Loucy (cell line): ENCODE data around the gene TELO2.

Experiments
- H2AFZ ChIP-seq: fragments of 200-600 bp; sonication (generic); 2 replicates; pipeline ENCODE4 v1.6.0; 2016; ENCODE audit warnings: antibody characterized with exemption, mild to moderate bottlenecking, low read length, moderate library complexity
- H3F3A ChIP-seq: fragments of 200-600 bp; 2 replicates; pipeline ENCODE4 v1.6.0; 2016; ENCODE audit warnings: antibody characterized with exemption, low read depth, mild to moderate bottlenecking
- H3K27me3 ChIP-seq: fragments of 200-600 bp; sonication (generic); 2 replicates; pipeline ENCODE4 v1.6.1; 2014; ENCODE audit warnings: low read length, mild to moderate bottlenecking; ENCODE audit not compliant: insufficient read depth, poor library complexity, severe bottlenecking
- H3K36me3 ChIP-seq: fragments of 200-600 bp; sonication (generic); 2 replicates; pipeline ENCODE4 v1.6.1; 2016; ENCODE audit warnings: low read length; ENCODE audit not compliant: insufficient read depth
- H3K4me1 ChIP-seq: fragments of 200-600 bp; sonication (generic); 2 replicates; pipeline ENCODE4 v1.5.1; 2014; ENCODE audit warnings: low read length, mild to moderate bottlenecking; ENCODE audit not compliant: insufficient read depth, poor library complexity, severe bottlenecking
- H3K4me2 ChIP-seq: fragments of 200-600 bp; sonication (generic); 2 replicates; pipeline ENCODE4 v1.6.0; 2014; ENCODE audit warnings: antibody characterized with exemption, low read length, low read depth, mild to moderate bottlenecking; ENCODE audit not compliant: poor library complexity, severe bottlenecking
- H3K4me3 ChIP-seq: fragments of 200-600 bp; sonication (generic); 2 replicates; pipeline ENCODE4 v1.5.1; 2014; ENCODE audit warnings: low read length, mild to moderate bottlenecking, mixed read lengths; ENCODE audit not compliant: poor library complexity, severe bottlenecking
- H3K79me2 ChIP-seq: fragments of 200-600 bp; sonication (generic); 2 replicates; pipeline ENCODE4 v1.6.1; 2014; ENCODE audit warnings: low read length; ENCODE audit not compliant: insufficient read depth
- H3K9ac ChIP-seq: fragments of 200-600 bp; sonication (generic); 2 replicates; pipeline ENCODE4 v1.6.0; 2014; ENCODE audit warnings: mild to moderate bottlenecking, low read depth, low read length, moderate library complexity; ENCODE audit not compliant: poor library complexity, severe bottlenecking
- H3K9me2 ChIP-seq: fragments of 200-600 bp; sonication (generic); replicated peaks from 2 replicates; pipeline ENCODE4 v1.6.1; 2016; ENCODE audit warnings: low read depth, low read length, mixed read lengths
- H3K9me3 ChIP-seq: fragments of 200-600 bp; sonication (generic); 2 replicates; pipeline ENCODE4 v1.6.1; 2014; ENCODE audit warnings: mild to moderate bottlenecking, antibody characterized with exemption, low read length, low read depth; ENCODE audit not compliant: insufficient read depth
- H4K20me1 ChIP-seq: fragments of 200-600 bp; sonication (generic); 2 replicates; pipeline ENCODE4 v1.6.0; 2014; ENCODE audit warnings: antibody characterized with exemption, low read length, mild to moderate bottlenecking; ENCODE audit not compliant: insufficient read depth, poor library complexity, severe bottlenecking
- EZH2phosphoT487 ChIP-seq: fragments of 200-600 bp; IDR thresholded peaks from 2 replicates; pipeline ENCODE4 v1.6.1; 2018; ENCODE audit warnings: antibody characterized with exemption, mild to moderate bottlenecking, moderate library complexity, borderline replicate concordance
- TF ChIP-seq, protein P1 (sequence below): fragments of 200-600 bp; sonication (generic); conservative IDR thresholded peaks from 2 replicates; pipeline ENCODE4 v1.5.1; 2014; ENCODE audit warnings: mild to moderate bottlenecking, antibody characterized with exemption, low read length

The TELO2 gene

DNA sequence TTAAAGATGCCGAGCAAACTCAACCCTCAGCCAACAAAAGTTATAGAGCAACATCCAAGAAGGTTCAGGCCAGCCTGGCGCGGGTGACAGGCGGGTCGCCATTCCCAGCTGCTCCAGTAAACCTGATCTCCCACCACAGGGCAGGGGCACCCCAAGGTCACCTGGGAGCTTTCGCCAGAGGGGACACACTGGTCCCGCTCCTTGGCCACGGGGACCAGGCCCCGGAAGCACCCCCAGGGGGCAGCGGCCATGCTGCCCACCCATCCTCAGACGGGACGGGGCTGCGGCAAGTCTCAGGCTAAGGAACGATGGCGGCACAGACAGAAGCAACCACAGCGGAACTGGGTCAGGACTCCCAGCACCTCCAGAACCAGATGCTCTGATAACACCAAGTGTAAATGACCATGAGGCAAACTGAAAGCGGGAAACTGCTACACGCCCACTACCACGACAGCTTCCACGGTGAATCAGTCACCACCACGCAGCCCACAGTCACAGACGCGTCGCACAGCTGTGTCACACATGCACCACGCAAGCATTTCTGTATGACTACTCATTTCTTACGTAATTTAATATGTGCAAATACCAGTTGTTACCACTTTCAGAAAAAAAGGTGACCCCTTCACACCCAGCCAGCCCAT lies 34.7 kb upstream of the TELO2 start:
- H3K9me2 ChIP-seq: no peaks in the 10 kb centered on the region
- no peak for TF ChIP-seq EZH2phosphoT487
- TF ChIP-seq, protein P1, sequence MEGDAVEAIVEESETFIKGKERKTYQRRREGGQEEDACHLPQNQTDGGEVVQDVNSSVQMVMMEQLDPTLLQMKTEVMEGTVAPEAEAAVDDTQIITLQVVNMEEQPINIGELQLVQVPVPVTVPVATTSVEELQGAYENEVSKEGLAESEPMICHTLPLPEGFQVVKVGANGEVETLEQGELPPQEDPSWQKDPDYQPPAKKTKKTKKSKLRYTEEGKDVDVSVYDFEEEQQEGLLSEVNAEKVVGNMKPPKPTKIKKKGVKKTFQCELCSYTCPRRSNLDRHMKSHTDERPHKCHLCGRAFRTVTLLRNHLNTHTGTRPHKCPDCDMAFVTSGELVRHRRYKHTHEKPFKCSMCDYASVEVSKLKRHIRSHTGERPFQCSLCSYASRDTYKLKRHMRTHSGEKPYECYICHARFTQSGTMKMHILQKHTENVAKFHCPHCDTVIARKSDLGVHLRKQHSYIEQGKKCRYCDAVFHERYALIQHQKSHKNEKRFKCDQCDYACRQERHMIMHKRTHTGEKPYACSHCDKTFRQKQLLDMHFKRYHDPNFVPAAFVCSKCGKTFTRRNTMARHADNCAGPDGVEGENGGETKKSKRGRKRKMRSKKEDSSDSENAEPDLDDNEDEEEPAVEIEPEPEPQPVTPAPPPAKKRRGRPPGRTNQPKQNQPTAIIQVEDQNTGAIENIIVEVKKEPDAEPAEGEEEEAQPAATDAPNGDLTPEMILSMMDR: no peak
- no peak overlapping the region for H3K9ac ChIP-seq
- H2AFZ ChIP-seq: no peak overlapping the region
- H3K27me3 ChIP-seq: no peaks in the 10 kb centered on the region
- no peaks in the 10 kb centered on the region for H3F3A ChIP-seq
- no peaks in the 10 kb centered on the region for H3K9me3 ChIP-seq
- no peaks in the 10 kb centered on the region for H3K4me1 ChIP-seq
- no peaks in the 10 kb centered on the region for H3K36me3 ChIP-seq
- H4K20me1 ChIP-seq: no peaks in the 10 kb centered on the region
- H3K4me3 ChIP-seq: no peak overlapping the region
- no peak overlapping the region for H3K4me2 ChIP-seq
- no peaks in the 10 kb centered on the region for H3K79me2 ChIP-seq

DNA sequence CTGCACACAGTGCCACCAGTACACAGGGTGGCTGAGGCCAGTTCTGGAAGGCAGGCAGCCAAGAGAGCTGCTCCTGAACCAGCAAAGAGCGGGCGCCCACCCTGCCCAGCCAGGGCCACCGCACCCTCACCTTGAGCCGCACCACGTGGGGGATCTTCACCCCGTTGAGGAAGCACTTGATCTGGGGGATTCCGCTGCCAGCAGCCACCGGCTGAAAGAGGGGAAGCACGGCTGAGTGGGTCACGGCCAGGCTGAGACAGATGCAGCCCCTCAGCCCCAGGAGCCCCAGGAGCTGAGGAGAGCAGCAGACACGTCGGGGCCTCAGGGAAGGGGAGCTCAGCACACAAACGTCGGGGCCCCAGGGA lies 34.2 kb upstream of the TELO2 start:
- Histone ChIP-seq H3K9me3 (no peaks in the 10 kb centered on the region), H4K20me1 (no peaks in the 10 kb centered on the region), H3K27me3 (no peaks in the 10 kb centered on the region), H3K79me2 (no peaks in the 10 kb centered on the region), H3K36me3 (no peaks in the 10 kb centered on the region), H3K4me3 (no peak overlapping the region), H3K9me2 (no peaks in the 10 kb centered on the region), H3K4me1 (no peaks in the 10 kb centered on the region), H2AFZ (no peak overlapping the region), H3K4me2 (no peak overlapping the region), H3K9ac (no peak overlapping the region), H3F3A (no peaks in the 10 kb centered on the region)
- no peak for TF ChIP-seq EZH2phosphoT487
- TF ChIP-seq, protein P1: no peak

DNA sequence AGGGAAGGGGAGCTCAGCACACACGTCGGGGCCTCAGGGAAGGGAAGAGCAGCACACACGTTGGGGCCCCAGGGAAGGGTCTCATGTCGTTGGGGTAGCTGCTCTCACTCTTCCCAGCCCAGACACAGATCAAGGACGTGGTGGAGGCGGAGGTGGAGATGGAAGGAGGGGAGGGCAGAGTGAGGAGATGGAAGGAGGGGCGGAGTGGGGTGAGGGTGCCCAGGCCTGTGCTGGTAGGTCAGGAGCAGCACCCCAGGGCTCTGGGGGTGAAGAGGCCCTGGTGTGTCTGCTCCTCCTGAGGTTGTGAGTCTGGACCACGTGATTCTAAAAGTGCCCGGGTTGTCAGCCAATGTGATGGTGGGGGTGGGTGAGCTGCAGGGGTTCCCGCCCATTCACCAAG lies 33.2 kb upstream of the TELO2 start:
- H3K36me3 ChIP-seq: no peaks in the 10 kb centered on the region
- no peaks in the 10 kb centered on the region for H4K20me1 ChIP-seq
- no peak overlapping the region for H3K4me3 ChIP-seq
- no peak overlapping the region for H3K9ac ChIP-seq
- no peaks in the 10 kb centered on the region for H3K27me3 ChIP-seq
- no peaks in the 10 kb centered on the region for H3K79me2 ChIP-seq
- H3K4me1 ChIP-seq: no peaks in the 10 kb centered on the region
- H3F3A ChIP-seq: no peaks in the 10 kb centered on the region
- no peaks in the 10 kb centered on the region for H3K9me2 ChIP-seq
- TF ChIP-seq, protein P1: no peak
- no peak for TF ChIP-seq EZH2phosphoT487
- no peaks in the 10 kb centered on the region for H3K9me3 ChIP-seq
- H3K4me2 ChIP-seq: no peak overlapping the region
- H2AFZ ChIP-seq: no peak overlapping the region
